Choroid plexus epithelial cell (primary cell): ENCODE measurements around the gene SIVA1.

Experiments used
- DNase-seq: peaks from one replicate; pipeline ENCODE4 v3.0.0-alpha.2; 2010; ENCODE audit warnings: low read depth
- H3K4me3 ChIP-seq: 2 replicates; pipeline ENCODE4 v1.5.1; 2011; ENCODE audit warnings: low read depth, mild to moderate bottlenecking, control low read depth, low read length, moderate library complexity
- TF ChIP-seq, protein P1 (sequence below): conservative IDR thresholded peaks from 2 replicates; pipeline ENCODE4 v1.5.1; 2011; ENCODE audit warnings: low read depth, mild to moderate bottlenecking, control low read depth, inconsistent platforms, low read length, moderate library complexity

The SIVA1 gene

DNA sequence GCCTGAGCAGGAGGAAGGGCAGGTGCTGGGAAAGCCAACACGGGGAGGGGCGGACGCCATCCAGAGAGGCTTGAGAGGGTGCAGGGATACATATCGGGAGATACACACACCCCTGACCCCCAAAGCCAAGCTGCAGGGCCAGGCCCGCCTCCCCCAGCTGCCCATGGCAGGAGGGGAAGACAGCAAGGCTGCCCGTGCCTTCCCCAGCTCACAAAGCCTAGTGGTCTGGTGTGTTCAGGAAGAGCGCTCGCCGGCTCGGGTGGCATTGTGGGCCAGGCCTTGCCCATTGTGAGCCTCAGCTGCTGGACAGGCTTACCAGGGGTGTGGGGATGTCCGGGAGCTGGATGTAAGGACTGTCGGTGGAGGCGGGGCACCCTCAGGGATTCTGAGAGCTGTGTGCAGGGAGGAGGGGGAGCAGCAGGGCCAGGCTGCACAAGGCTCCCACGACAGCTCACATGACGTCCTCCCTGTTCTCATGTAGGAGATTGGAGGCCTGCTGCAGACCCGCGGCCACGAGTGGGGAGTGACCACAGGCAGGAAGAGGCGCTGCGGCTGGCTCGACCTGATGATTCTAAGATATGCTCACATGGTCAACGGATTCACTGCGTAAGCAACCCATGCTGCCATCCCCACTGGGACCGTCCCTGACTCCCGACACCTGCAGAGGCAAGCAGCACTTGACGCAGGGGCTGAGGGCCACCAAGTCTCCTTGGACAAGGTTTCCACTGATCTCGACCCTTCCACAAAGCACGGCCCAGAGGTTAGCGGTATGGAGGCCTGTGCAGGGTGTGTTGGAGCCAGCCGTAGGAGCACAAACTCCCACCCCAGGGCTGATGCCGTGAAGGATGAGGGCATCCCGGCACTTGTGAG lies 10.1 kb upstream of the SIVA1 start:
- TF ChIP-seq, protein P1, sequence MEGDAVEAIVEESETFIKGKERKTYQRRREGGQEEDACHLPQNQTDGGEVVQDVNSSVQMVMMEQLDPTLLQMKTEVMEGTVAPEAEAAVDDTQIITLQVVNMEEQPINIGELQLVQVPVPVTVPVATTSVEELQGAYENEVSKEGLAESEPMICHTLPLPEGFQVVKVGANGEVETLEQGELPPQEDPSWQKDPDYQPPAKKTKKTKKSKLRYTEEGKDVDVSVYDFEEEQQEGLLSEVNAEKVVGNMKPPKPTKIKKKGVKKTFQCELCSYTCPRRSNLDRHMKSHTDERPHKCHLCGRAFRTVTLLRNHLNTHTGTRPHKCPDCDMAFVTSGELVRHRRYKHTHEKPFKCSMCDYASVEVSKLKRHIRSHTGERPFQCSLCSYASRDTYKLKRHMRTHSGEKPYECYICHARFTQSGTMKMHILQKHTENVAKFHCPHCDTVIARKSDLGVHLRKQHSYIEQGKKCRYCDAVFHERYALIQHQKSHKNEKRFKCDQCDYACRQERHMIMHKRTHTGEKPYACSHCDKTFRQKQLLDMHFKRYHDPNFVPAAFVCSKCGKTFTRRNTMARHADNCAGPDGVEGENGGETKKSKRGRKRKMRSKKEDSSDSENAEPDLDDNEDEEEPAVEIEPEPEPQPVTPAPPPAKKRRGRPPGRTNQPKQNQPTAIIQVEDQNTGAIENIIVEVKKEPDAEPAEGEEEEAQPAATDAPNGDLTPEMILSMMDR: no peak
- DNase-seq: no peak
- no peak overlapping the region for H3K4me3 ChIP-seq

- no peak for DNase-seq
- H3K4me3 ChIP-seq: no peak overlapping the region
- TF ChIP-seq, protein P1: no peak
Observed at GRCh38 chr14:104743461-104744380, 9.2 kb upstream of the SIVA1 start.

- no peak overlapping the region for H3K4me3 ChIP-seq
- DNase-seq: no peak
- TF ChIP-seq, protein P1: no peak
Observed at GRCh38 chr14:104744484-104744883, 8.5 kb upstream of the SIVA1 start.

- no peak overlapping the region for H3K4me3 ChIP-seq
- DNase-seq: no peak
- TF ChIP-seq, protein P1: no peak
Observed at GRCh38 chr14:104745431-104745830, 7.5 kb upstream of the SIVA1 start.

DNA sequence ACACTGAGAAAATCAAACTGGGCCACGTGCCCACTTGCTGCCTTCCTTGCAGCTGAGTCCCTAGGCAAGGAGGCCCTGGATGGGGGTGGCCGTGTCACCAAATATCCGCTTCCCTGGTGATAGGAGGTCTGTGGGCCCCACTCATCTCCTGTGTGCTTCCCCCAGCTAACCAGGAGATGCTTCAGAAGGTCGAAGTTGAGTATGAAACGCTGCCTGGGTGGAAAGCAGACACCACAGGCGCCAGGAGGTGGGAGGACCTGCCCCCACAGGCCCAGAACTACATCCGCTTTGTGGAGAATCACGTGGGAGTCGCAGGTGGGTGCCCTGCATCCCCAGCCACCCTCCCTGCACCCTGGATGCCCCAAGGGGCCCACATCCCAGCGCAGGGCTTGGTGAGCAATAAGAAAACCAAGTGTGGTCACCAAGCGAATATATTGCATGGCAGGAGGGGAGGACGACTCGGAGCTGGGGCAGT lies 6.8 kb upstream of the SIVA1 start:
- no peak for DNase-seq
- no peak overlapping the region for H3K4me3 ChIP-seq

DNA sequence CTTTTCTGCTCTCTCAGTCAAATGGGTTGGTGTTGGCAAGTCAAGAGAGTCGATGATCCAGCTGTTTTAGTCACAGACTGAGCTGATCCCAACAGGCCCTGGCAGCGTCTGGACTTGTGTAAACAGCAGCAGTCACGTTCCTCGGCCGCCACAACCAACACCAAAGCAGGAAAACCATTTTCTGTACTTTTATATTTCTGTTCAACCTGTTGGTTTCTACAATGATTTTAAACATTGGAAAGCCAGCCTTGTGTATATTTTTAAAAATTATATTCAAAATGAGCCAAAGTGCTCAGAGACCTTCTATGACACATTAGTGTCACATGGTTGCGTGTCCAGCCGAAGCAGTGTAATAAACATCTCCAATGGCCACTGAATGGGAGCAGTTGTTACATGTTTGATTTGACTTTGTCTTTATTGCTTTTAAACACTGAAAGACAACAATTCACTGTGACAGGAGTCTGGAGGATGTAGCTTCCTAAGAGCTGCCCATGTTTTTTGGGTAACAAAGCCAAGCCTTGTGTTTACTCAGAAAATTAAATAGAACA lies 5.9 kb upstream of the SIVA1 start:
- TF ChIP-seq, protein P1: no peak
- DNase-seq: no peak
- H3K4me3 ChIP-seq: no peak overlapping the region

More for the DNA sequence above, 6.8 kb upstream of the SIVA1 start:
- TF ChIP-seq, protein P1: no peak
